Activated T-cell treated with anti-CD3 and anti-CD28 coated beads, Interleukin-2, amount 50 U/mL, for 72 hours (primary cell): ENCODE results near the gene SNRK. TPM values are rescaled to one million over a fixed set of nuclear protein-coding genes. Genes with fewer than 3 reads are reported as not detected.

Experiments
- ATAC-seq, 2 donors: fragments of 150-1000 bp; cut with Tn5 transposase; replicated peaks in 1 of 2; 2 replicates each; pipeline ENCODE4 v1.10.0; 2021; ENCODE audit warnings: moderate library complexity in 2 of 2, mild to moderate bottlenecking in 1 of 2
- DNase-seq, 2 donors: peaks; one replicate each; pipeline ENCODE4 v3.0.0; 2021 to 2022; ENCODE audit warnings: mixed read lengths in 1 of 2
- H3K27ac Mint-ChIP-seq: one replicate; pipeline ENCODE4 v1.8.0; 2022; ENCODE audit warnings: mild to moderate bottlenecking, moderate library complexity, mixed read lengths
- H3K27me3 Mint-ChIP-seq: one replicate; pipeline ENCODE4 v1.8.0; 2022; ENCODE audit warnings: low read depth, mixed read lengths
- H3K36me3 Mint-ChIP-seq, 2 donors: one replicate each; pipeline ENCODE4 v1.8.0; 2022; ENCODE audit warnings: mixed read lengths in 2 of 2, mild to moderate bottlenecking in 1 of 2; ENCODE audit not compliant: insufficient read depth in 2 of 2
- H3K4me1 Mint-ChIP-seq: one replicate; pipeline ENCODE4 v1.8.0; 2022; ENCODE audit warnings: low read depth, mixed read lengths
- H3K4me3 Mint-ChIP-seq, 2 donors: one replicate each; pipeline ENCODE4 v1.8.0; 2022; ENCODE audit warnings: mild to moderate bottlenecking in 2 of 2, mixed read lengths in 2 of 2, moderate library complexity in 2 of 2
- H3K9me3 Mint-ChIP-seq, 2 donors: one replicate each; pipeline ENCODE4 v1.8.0; 2022; ENCODE audit warnings: mixed read lengths in 2 of 2
- total RNA-seq, 2 donors: library from RNA; stranded (reverse); gene quantifications; one replicate each; pipeline ENCODE4 v1.2.3, GENCODE V29; 2022

The SNRK gene, protein sequence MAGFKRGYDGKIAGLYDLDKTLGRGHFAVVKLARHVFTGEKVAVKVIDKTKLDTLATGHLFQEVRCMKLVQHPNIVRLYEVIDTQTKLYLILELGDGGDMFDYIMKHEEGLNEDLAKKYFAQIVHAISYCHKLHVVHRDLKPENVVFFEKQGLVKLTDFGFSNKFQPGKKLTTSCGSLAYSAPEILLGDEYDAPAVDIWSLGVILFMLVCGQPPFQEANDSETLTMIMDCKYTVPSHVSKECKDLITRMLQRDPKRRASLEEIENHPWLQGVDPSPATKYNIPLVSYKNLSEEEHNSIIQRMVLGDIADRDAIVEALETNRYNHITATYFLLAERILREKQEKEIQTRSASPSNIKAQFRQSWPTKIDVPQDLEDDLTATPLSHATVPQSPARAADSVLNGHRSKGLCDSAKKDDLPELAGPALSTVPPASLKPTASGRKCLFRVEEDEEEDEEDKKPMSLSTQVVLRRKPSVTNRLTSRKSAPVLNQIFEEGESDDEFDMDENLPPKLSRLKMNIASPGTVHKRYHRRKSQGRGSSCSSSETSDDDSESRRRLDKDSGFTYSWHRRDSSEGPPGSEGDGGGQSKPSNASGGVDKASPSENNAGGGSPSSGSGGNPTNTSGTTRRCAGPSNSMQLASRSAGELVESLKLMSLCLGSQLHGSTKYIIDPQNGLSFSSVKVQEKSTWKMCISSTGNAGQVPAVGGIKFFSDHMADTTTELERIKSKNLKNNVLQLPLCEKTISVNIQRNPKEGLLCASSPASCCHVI
- total RNA-seq = 10 to 100 TPM; 32.9 to 37.8 TPM

- peak within 1 kb of the TSS; percentile 96 for H3K27ac Mint-ChIP-seq
Observed at GRCh38 chr3:43286115-43286840, at the start of gene SNRK. SNRK (plus strand) TSS chr3:43286540; CDS start chr3:43303204, 16,664 bp downstream.

DNA sequence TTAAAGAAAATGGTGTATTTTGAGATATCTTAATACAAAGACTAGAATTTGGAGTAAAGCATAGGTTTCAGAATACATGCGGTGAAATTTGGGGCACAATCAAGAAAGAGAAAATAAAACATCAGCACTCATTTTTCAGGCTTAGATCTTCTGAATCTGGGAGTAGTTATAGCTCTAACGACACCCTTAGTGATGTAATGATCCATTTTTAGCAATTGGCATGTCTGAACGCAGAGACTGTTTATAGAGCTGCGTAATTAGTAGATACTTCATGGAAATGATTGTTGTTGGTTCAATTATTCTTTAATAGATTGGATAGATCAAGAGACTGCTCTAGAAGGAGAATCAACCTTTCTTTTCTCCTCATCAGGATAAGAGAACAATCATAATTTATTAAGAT, 47.5 kb upstream of the SNRK start:
- DNase-seq = no peak

More at GRCh38 chr3:43286115-43286840, at the start of gene SNRK:
- ATAC-seq = peak; percentile 88 to 90
- Mint-ChIP-seq H3K4me1 (peaks cover 60% of the 10 kb centered on the region), H3K4me3 (peak within 1 kb of the TSS; percentile 88 to 90), H3K27me3 (no peaks in the 10 kb centered on the region), H3K9me3 (no peaks in the 10 kb centered on the region), H3K36me3 (peaks cover 1 to 2% of the 10 kb centered on the region in 2 donors)
- peak; percentile 91 to 97 for DNase-seq

GRCh38 chr3:43239755-43240154, 46.6 kb upstream of the SNRK start:
- ATAC-seq (peak in 1 of 2 donors; percentile 37), DNase-seq (no peak)
- Mint-ChIP-seq H3K27me3 (no peaks in the 10 kb centered on the region), H3K4me3 (no peak overlapping the region), H3K9me3 (peaks cover 2 to 5% of the 10 kb centered on the region in 2 donors), H3K4me1 (peaks cover 32% of the 10 kb centered on the region), H3K27ac (no peak overlapping the region), H3K36me3 (peaks cover 2 to 5% of the 10 kb centered on the region in 2 donors)

More for the DNA sequence above, 47.5 kb upstream of the SNRK start:
- Mint-ChIP-seq H3K36me3 (peaks cover 2 to 5% of the 10 kb centered on the region in 2 donors), H3K9me3 (peaks cover 2 to 5% of the 10 kb centered on the region in 2 donors), H3K27me3 (no peaks in the 10 kb centered on the region), H3K4me3 (no peak overlapping the region), H3K4me1 (peaks cover 33% of the 10 kb centered on the region), H3K27ac (no peak overlapping the region)
- no peak for ATAC-seq

DNA sequence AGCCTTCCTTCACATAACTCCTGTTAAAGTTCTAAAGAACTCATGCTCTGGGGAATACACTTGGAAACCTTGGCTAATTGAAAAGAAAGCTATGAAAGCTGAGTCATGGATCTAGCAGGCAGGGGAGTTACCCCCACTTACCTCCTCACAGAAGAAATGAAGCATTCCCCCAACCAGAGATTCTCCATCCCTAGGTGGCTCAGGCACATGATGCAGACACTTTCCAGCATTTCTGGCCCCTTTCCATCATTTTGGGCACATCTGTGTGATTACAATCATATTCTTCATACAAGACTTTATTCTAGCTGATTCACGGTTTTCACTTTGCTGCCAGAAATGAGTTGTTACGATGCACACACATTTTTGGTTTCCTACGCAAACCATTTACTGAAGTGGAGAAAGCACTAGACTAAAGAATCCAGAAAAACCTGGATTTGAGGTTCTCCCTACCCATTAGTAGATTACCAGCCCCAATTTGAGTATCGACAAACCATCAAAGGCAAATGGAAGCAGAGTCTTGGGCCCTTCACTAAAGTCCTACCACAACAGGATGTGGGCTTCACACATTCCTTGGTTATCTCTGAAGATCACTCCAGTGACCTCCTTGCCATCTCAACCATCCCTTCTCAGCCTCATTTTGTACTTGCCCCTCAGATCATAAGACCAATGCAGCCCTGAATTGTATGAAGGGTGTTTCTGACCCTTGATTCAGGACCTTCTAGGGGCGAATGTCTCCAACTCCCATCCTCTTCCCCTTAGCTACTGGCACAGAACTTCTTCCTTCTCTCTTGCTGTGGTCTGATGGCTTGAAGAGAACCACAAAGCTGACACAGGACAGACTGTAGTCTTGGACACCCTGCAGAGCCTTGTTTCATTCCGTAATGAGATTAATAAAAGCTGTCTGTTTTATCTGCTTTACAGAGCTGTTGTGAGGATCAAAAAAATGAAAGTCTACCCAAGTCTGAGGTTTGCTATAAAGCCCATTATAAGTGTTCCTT, 42.5 kb upstream of the SNRK start:
- Mint-ChIP-seq H3K27me3 (no peaks in the 10 kb centered on the region), H3K27ac (no peak overlapping the region), H3K36me3 (peaks cover 2 to 3% of the 10 kb centered on the region in 2 donors), H3K9me3 (peaks cover 2 to 5% of the 10 kb centered on the region in 2 donors), H3K4me3 (peak overlapping the region; percentile 18 to 33), H3K4me1 (peaks cover 44% of the 10 kb centered on the region)
- ATAC-seq (peak; percentile 64 to 77), DNase-seq (peak in 1 of 2 donors; percentile 24)

DNA sequence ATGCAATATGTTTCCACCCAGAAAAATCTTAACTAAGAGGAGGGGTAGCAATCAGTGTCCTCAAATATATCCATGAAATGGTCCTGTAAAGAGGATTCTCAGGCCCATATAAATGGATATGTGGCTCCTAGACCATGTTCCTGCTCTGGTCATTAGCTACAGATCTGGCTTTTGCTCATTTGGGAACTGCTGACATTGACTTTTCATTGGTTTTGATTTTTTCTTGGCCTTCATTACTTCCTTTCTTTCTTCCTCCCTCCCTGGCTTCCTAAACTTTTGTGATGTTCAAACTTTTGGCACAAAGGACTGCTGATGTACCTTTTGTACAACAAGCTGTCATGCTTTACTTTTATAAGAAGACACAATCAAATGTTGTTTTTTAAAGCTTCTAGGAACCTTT, 41.6 kb upstream of the SNRK start:
- no peak for DNase-seq
- Mint-ChIP-seq H3K4me1 (peaks cover 48% of the 10 kb centered on the region), H3K4me3 (no peak overlapping the region), H3K27me3 (no peaks in the 10 kb centered on the region), H3K27ac (no peak overlapping the region), H3K36me3 (peaks cover 2 to 5% of the 10 kb centered on the region in 2 donors), H3K9me3 (peaks cover 0 to 5% of the 10 kb centered on the region in 2 donors)
- ATAC-seq = no peak

DNA sequence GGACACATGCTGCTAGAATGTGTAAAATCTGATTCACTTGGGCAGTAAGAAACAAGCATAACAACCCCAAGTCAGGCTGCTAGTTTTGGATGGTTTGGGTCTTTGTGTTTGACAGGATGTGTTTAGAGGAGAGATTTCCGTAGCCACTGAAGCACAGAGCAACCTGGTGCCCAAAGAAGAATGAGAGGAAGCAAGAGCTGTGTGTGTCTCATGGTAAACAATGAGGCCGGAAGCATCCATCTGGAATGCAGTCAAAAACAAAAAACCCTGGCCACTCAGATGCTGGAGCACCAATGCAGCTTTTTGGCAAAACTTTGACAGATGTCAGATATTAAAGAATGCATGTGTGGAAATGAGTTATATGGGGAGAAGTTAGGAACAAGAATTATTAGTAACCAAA, 39.4 kb upstream of the SNRK start:
- ATAC-seq (no peak), DNase-seq (no peak)
- Mint-ChIP-seq H3K27ac (no peak overlapping the region), H3K4me1 (peaks cover 48% of the 10 kb centered on the region), H3K27me3 (no peaks in the 10 kb centered on the region), H3K36me3 (peaks cover 2 to 3% of the 10 kb centered on the region in 2 donors), H3K9me3 (peaks cover 0 to 3% of the 10 kb centered on the region in 2 donors), H3K4me3 (no peak overlapping the region)

GRCh38 chr3:43247561-43248184, 38.7 kb upstream of the SNRK start:
- H3K27ac Mint-ChIP-seq = no peak overlapping the region
- H3K4me1 Mint-ChIP-seq = peaks cover 48% of the 10 kb centered on the region
- no peaks in the 10 kb centered on the region for H3K27me3 Mint-ChIP-seq
- peaks cover 0 to 3% of the 10 kb centered on the region in 2 donors for H3K9me3 Mint-ChIP-seq
- peaks cover 0 to 3% of the 10 kb centered on the region in 2 donors for H3K36me3 Mint-ChIP-seq
- DNase-seq (no peak), ATAC-seq (no peak)
- H3K4me3 Mint-ChIP-seq = no peak overlapping the region

DNA sequence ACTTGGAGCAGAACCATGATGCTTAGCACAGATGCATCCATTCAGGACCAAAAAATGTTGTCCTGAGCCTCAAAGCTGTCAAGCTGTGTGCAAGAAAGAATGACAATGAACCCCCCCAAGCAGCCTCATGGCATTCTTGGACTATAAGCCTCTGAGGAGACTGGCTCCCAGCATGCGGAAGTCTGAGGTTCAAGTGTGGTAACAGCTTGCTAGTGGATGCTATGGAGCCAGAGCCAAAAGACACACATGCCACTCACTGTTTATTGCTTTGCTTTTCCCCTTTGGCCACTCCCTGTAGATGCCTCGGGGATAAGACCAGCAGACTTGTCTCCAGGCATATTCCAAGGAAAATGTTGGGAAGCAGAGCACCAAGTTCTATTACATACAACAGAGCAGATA, 38.2 kb upstream of the SNRK start:
- Mint-ChIP-seq H3K36me3 (peaks cover 0 to 3% of the 10 kb centered on the region in 2 donors), H3K9me3 (peaks cover 0 to 1% of the 10 kb centered on the region in 2 donors), H3K27me3 (no peaks in the 10 kb centered on the region), H3K4me1 (peaks cover 44% of the 10 kb centered on the region), H3K27ac (no peak overlapping the region), H3K4me3 (no peak overlapping the region)
- DNase-seq (no peak), ATAC-seq (no peak)

DNA sequence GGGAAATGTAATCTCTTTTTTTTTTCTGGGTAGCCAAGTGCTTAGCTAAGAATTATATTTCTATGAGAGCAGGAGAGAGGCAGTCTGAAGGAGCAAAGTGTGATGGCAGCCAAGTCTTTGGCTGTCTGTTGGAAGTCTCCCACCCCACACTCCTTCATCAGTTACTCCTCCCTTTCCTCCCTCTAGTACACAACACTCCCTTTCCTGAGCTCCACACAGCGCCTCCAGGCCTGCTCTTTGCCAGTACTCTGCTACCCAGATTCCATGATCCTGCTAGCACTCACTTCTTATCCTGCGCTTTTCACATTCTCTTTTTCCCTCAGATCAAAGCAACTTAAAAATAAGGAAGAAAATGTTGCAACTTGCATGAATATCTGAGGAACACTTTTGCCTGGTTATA, 37.4 kb upstream of the SNRK start:
- Mint-ChIP-seq H3K9me3 (peaks cover 0 to 1% of the 10 kb centered on the region in 2 donors), H3K36me3 (peaks cover 0 to 3% of the 10 kb centered on the region in 2 donors), H3K27ac (no peak overlapping the region), H3K27me3 (no peaks in the 10 kb centered on the region), H3K4me3 (no peak overlapping the region), H3K4me1 (peaks cover 36% of the 10 kb centered on the region)
- no peak for DNase-seq
- ATAC-seq = no peak

- ATAC-seq (peak in 1 of 2 donors; percentile 67), DNase-seq (no peak)
- no peaks in the 10 kb centered on the region for H3K27me3 Mint-ChIP-seq
- H3K27ac Mint-ChIP-seq = peak overlapping the region; percentile 66
- H3K4me1 Mint-ChIP-seq = peaks cover 32% of the 10 kb centered on the region
- H3K36me3 Mint-ChIP-seq = peaks cover 0 to 3% of the 10 kb centered on the region in 2 donors
- H3K9me3 Mint-ChIP-seq = peaks cover 0 to 1% of the 10 kb centered on the region in 2 donors
- H3K4me3 Mint-ChIP-seq = no peak overlapping the region
Observed at GRCh38 chr3:43249405-43249804, 36.9 kb upstream of the SNRK start.

DNA sequence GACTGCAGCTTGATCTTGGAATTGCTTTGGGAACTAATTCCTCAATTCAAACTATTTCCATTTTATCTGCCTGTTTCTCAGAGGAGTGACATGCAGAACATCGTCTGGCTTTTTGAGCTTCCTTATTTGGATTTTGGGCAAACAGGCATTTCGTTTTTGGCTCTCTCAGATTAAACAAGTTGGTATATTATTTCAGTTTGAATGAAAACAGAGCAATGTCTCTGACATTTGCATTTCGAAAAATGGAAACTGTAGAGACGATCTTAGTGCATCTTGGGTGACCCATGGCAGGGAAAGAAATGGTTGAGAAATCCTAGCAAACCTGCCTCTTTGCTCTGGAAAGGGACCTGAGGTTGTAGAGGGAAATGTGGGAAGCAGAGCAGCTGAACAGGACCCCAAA, 33.0 kb upstream of the SNRK start:
- Mint-ChIP-seq H3K27me3 (no peaks in the 10 kb centered on the region), H3K9me3 (peaks cover 0 to 1% of the 10 kb centered on the region in 2 donors), H3K4me1 (peaks cover 17% of the 10 kb centered on the region), H3K36me3 (peaks cover 0 to 3% of the 10 kb centered on the region in 2 donors), H3K27ac (no peak overlapping the region), H3K4me3 (no peak overlapping the region)
- no peak for ATAC-seq
- DNase-seq = no peak
